H1 (cell line): ENCODE measurements around the gene FSIP1. TPM values are rescaled to one million over a fixed set of nuclear protein-coding genes. Genes with fewer than 3 reads are reported as not detected.

Source experiments
- CTCF ChIA-PET: fragments of 300-600 bp; sonication (Branson Sonifier 250); formaldehyde crosslinking; loops from one replicate; lab custom pipeline; 2021; ENCODE audit not compliant: partially characterized antibody; lab: Charles Lee
- POLR2A ChIA-PET: fragments of 300-600 bp; sonication (Branson Sonifier 250); formaldehyde crosslinking; loops from one replicate; lab custom pipeline; 2021; ENCODE audit warnings: inconsistent platforms; ENCODE audit not compliant: partially characterized antibody; lab: Charles Lee
- DNase-seq, 2 experiments: peaks; one replicate each; pipeline versions ENCODE4 v3.0.0 to v3.0.0-alpha.2; 2010 to 2022; ENCODE audit warnings: low spot score in 2 of 2, low read depth in 1 of 2, mixed read lengths in 1 of 2
- FAIRE-seq: peaks from 2 replicates; lab custom pipeline; 2011; peaks lifted over from hg19 to GRCh38; lab: Jason Lieb, UNC
- H2AFZ ChIP-seq: 2 replicates; pipeline ENCODE4 v1.8.1; 2012; ENCODE audit warnings: low read length, inconsistent platforms
- H2AK5ac ChIP-seq: 2 replicates; pipeline ENCODE4 v1.6.1; 2013; ENCODE audit warnings: low read depth, low read length
- H2BK120ac ChIP-seq: replicated peaks from 2 replicates; pipeline ENCODE3; 2013; ENCODE audit warnings: low read depth, low read length, inconsistent platforms
- H2BK12ac ChIP-seq: 2 replicates; pipeline ENCODE4 v1.6.1; 2013; ENCODE audit warnings: low read depth, low read length
- H2BK15ac ChIP-seq: 2 replicates; pipeline ENCODE4 v1.6.1; 2013; ENCODE audit warnings: low read length
- H2BK20ac ChIP-seq: 2 replicates; pipeline ENCODE4 v1.6.1; 2013; ENCODE audit warnings: low read length
- H2BK5ac ChIP-seq: 2 replicates; pipeline ENCODE4 v1.6.1; 2013; ENCODE audit warnings: low read depth, low read length
- H3K14ac ChIP-seq: 2 replicates; pipeline ENCODE4 v1.6.1; 2013; ENCODE audit warnings: inconsistent platforms; ENCODE audit not compliant: insufficient read length
- H3K18ac ChIP-seq: 2 replicates; pipeline ENCODE4 v1.6.1; 2013; ENCODE audit warnings: low read length; ENCODE audit errors: extremely low read depth
- H3K23ac ChIP-seq: 2 replicates; pipeline ENCODE4 v1.6.1; 2013; ENCODE audit warnings: inconsistent platforms; ENCODE audit not compliant: insufficient read length
- H3K23me2 ChIP-seq: 2 replicates; pipeline ENCODE4 v1.6.1; 2013; ENCODE audit warnings: low read depth, low read length
- H3K27ac ChIP-seq: 2 replicates; pipeline ENCODE4 v1.6.1; 2011; ENCODE audit warnings: low read depth, low read length, inconsistent platforms
- H3K27me3 ChIP-seq, 4 experiments: replicated peaks in 1 of 4; 1 replicate in 1 of 4; 2 replicates in 3 of 4; pipeline versions ENCODE4 v1.6.1 to v1.8.1; 2011 to 2013; ENCODE audit warnings: low read length in 3 of 4, mild to moderate bottlenecking in 3 of 4, inconsistent platforms in 2 of 4, mixed read lengths in 2 of 4, moderate library complexity in 1 of 4; ENCODE audit not compliant: control insufficient read depth in 3 of 4, insufficient read depth in 3 of 4; ENCODE audit errors: extremely low read depth in 1 of 4
- H3K36me3 ChIP-seq, 4 experiments: 2 replicates each; pipeline versions ENCODE4 v1.6.1 to v1.8.1; 2011 to 2013; ENCODE audit warnings: mild to moderate bottlenecking in 4 of 4, low read length in 3 of 4, moderate library complexity in 2 of 4, control low read depth in 1 of 4, inconsistent platforms in 1 of 4; ENCODE audit not compliant: insufficient read depth in 4 of 4, control insufficient read depth in 2 of 4
- H3K4ac ChIP-seq: replicated peaks from 2 replicates; pipeline ENCODE3; 2013; ENCODE audit warnings: low read length, low read depth, mixed read lengths, inconsistent platforms; ENCODE audit not compliant: insufficient read length
- H3K4me1 ChIP-seq, 4 experiments: replicated peaks in 1 of 4; 1 replicate in 1 of 4; 2 replicates in 3 of 4; pipeline versions ENCODE4 v1.6.1 to v1.8.1; 2011 to 2013; ENCODE audit warnings: low read length in 3 of 4, inconsistent platforms in 2 of 4, mixed read lengths in 1 of 4; ENCODE audit not compliant: insufficient read depth in 4 of 4, control insufficient read depth in 3 of 4
- H3K4me2 ChIP-seq, 2 experiments: 2 replicates each; pipeline versions ENCODE4 v1.6.1 to v1.8.1; 2011 to 2013; ENCODE audit warnings: low read depth in 2 of 2, low read length in 2 of 2, control low read depth in 1 of 2, inconsistent platforms in 1 of 2, mild to moderate bottlenecking in 1 of 2; ENCODE audit not compliant: insufficient read depth in 1 of 2
- H3K4me3 ChIP-seq, 4 experiments: fragments of 200-600, 300-600 bp in 1 of 4; sonication (generic), shearing (Covaris generic), sonication (Bioruptor Twin) in 1 of 4; 2 replicates each; pipeline versions ENCODE4 v1.5.1 to v1.8.1; 2011 to 2016; ENCODE audit warnings: low read length in 4 of 4, low read depth in 3 of 4, control low read depth in 2 of 4, inconsistent platforms in 2 of 4, mild to moderate bottlenecking in 2 of 4, mixed read lengths in 1 of 4, moderate library complexity in 1 of 4; ENCODE audit not compliant: insufficient read depth in 2 of 4; ENCODE audit errors: extremely low read depth in 1 of 4
- H3K56ac ChIP-seq: replicated peaks from 2 replicates; pipeline ENCODE3; 2013; ENCODE audit warnings: low read depth, mild to moderate bottlenecking, mixed read lengths, low read length, inconsistent platforms; ENCODE audit not compliant: insufficient read length
- H3K79me1 ChIP-seq: 2 replicates; pipeline ENCODE4 v1.6.1; 2013; ENCODE audit warnings: low read depth, low read length, control low read depth
- H3K79me2 ChIP-seq, 2 experiments: 2 replicates each; pipeline versions ENCODE4 v1.6.1 to v1.8.1; 2012 to 2013; ENCODE audit warnings: low read length in 2 of 2, mild to moderate bottlenecking in 2 of 2, inconsistent platforms in 1 of 2; ENCODE audit not compliant: insufficient read depth in 2 of 2, control insufficient read depth in 1 of 2
- H3K9ac ChIP-seq, 4 experiments: replicated peaks in 1 of 4; 1 replicate in 1 of 4; 2 replicates in 3 of 4; pipeline versions ENCODE4 v1.6.1 to v1.8.1; 2011 to 2013; ENCODE audit warnings: low read depth in 3 of 4, low read length in 3 of 4, control low read depth in 2 of 4, mild to moderate bottlenecking in 2 of 4, moderate library complexity in 2 of 4, inconsistent platforms in 1 of 4; ENCODE audit errors: extremely low read depth in 1 of 4
- H3K9me3 ChIP-seq, 2 experiments: 2 replicates each; pipeline versions ENCODE4 v1.6.1 to v1.8.1; 2012 to 2013; ENCODE audit warnings: mild to moderate bottlenecking in 2 of 2, moderate library complexity in 2 of 2, control low read depth in 1 of 2, inconsistent platforms in 1 of 2, low read depth in 1 of 2, low read length in 1 of 2, mixed read lengths in 1 of 2; ENCODE audit not compliant: insufficient read depth in 2 of 2
- H4K20me1 ChIP-seq, 2 experiments: replicated peaks in 1 of 2; 2 replicates each; pipeline versions ENCODE3 to v1.8.1; 2011 to 2013; ENCODE audit warnings: inconsistent platforms in 2 of 2, low read length in 2 of 2, mild to moderate bottlenecking in 1 of 2; ENCODE audit not compliant: insufficient read depth in 2 of 2, control insufficient read depth in 1 of 2
- H4K5ac ChIP-seq: 2 replicates; pipeline ENCODE4 v1.6.1; 2013; ENCODE audit warnings: low read length, low read depth, mixed read lengths, inconsistent platforms; ENCODE audit not compliant: insufficient read length
- H4K8ac ChIP-seq: 2 replicates; pipeline ENCODE4 v1.8.0; 2013; ENCODE audit warnings: mild to moderate bottlenecking, moderate library complexity, low read length, inconsistent platforms; ENCODE audit not compliant: insufficient read depth; ENCODE audit errors: extremely low read depth
- H4K91ac ChIP-seq: replicated peaks from 2 replicates; pipeline ENCODE3; 2013; ENCODE audit warnings: low read length, mixed read lengths, inconsistent platforms; ENCODE audit not compliant: insufficient read length
- ASH2L ChIP-seq: fragments of 200-600, 300-600 bp; sonication (generic); IDR thresholded peaks from one replicate; pipeline ENCODE4 v1.7.1; 2017; ENCODE audit warnings: low read length
- CEBPB ChIP-seq: IDR thresholded peaks from 2 replicates; pipeline ENCODE4 v1.6.1; 2012; ENCODE audit warnings: low read depth, low read length
- E2F6 ChIP-seq: IDR thresholded peaks from 2 replicates; pipeline ENCODE4 v1.6.1; 2012; ENCODE audit warnings: inconsistent platforms
- EGR1 ChIP-seq: IDR thresholded peaks from 2 replicates; pipeline ENCODE4 v1.6.1; 2011; ENCODE audit warnings: low read depth, low read length, borderline replicate concordance
- EZH2 ChIP-seq: fragments of 200-600 bp; sonication (generic); IDR thresholded peaks from 2 replicates; pipeline ENCODE4 v1.7.1; 2012; ENCODE audit warnings: low read depth, mild to moderate bottlenecking, moderate library complexity, low read length, inconsistent platforms; ENCODE audit not compliant: severe bottlenecking
- JUN ChIP-seq: IDR thresholded peaks from 2 replicates; pipeline ENCODE4 v1.6.1; 2011; ENCODE audit warnings: low read depth, mild to moderate bottlenecking, improper control_type of control experiment, low read length
- MAX ChIP-seq: IDR thresholded peaks from 2 replicates; pipeline ENCODE4 v1.6.1; 2012; ENCODE audit warnings: inconsistent platforms
- PHF8 ChIP-seq: fragments of 200-600 bp; sonication (generic); conservative IDR thresholded peaks from 2 replicates; pipeline ENCODE4 v1.7.1; 2012; ENCODE audit warnings: low read depth, mild to moderate bottlenecking, inconsistent platforms, low read length, moderate library complexity
- POLR2AphosphoS5 ChIP-seq: IDR thresholded peaks from 2 replicates; pipeline ENCODE4 v1.6.1; 2011; ENCODE audit warnings: low read depth, low read length
- RNF2 ChIP-seq: fragments of 200-900, 300-1000 bp; sonication (generic); IDR thresholded peaks from 2 replicates; pipeline ENCODE4 v1.7.1; 2016; ENCODE audit warnings: borderline replicate concordance, low read depth, mild to moderate bottlenecking, antibody characterized with exemption, low read length; ENCODE audit not compliant: poor library complexity, severe bottlenecking; ENCODE audit errors: missing control alignments
- SAP30 ChIP-seq: fragments of 300-600 bp; sonication (generic); IDR thresholded peaks from 2 replicates; pipeline ENCODE4 v1.7.1; 2012; ENCODE audit warnings: low read length, moderate library complexity, mild to moderate bottlenecking, inconsistent platforms; ENCODE audit not compliant: insufficient read depth, insufficient replicate concordance
- SP1 ChIP-seq: IDR thresholded peaks from 2 replicates; pipeline ENCODE4 v1.6.1; 2011; ENCODE audit warnings: low read depth, low read length
- TCF12 ChIP-seq: IDR thresholded peaks from 2 replicates; pipeline ENCODE4 v1.6.1; 2011; ENCODE audit warnings: low read depth, mild to moderate bottlenecking, low read length
- WGBS, 2 experiments: shearing (Covaris generic) in 1 of 2; methylation state at CpG; one replicate each; pipeline versions ENCODE4 v1.1.6 to v1.1.7; 2013 to 2015; ENCODE audit warnings: low lambda C conversion rate in 2 of 2, mixed read lengths in 2 of 2, inconsistent platforms in 1 of 2, low coverage in 1 of 2, missing lambda C conversion rate in 1 of 2; ENCODE audit not compliant: insufficient replicate concordance in 2 of 2, insufficient coverage in 1 of 2, insufficient read length in 1 of 2; ENCODE audit errors: extremely low coverage in 1 of 2, missing lambda C conversion rate in 1 of 2; 5-methylcytosine and 5-hydroxymethylcytosine counted together
- polyA plus RNA-seq, 7 experiments: library from polyadenylated mRNA; depleted of rRNA in 3 of 7; stranded (reverse) in 5 of 7; unstranded in 2 of 7; fragments of >200 nt in 5 of 7; fragments of 200-250 nt in 2 of 7; gene quantifications; 1 replicate in 5 of 7; 2 replicates in 1 of 7; 4 replicates in 1 of 7; pipeline versions ENCODE4 v1.2.1 to v1.2.3, GENCODE V29; 2011 to 2013; ENCODE audit warnings: missing spikeins in 2 of 7, mixed read lengths in 2 of 7
- total RNA-seq: library from RNA; stranded (reverse); fragmentation: NEBNext Ultra II Directional; extraction: Animal tissue kit (Norgen Biotek cat#: 25700); gene quantifications from 2 replicates; pipeline ENCODE4 v1.2.1, GENCODE V29; 2021

FSIP1 gene
- total and polyA plus RNA-seq, 2 of the 8 experiments (the other 6 are each of a cell fraction or from before 2014, with no cell fraction given): 0.18 to 1.3 TPM

GRCh38 chr15:39803016-39803415 lies 20.4 kb upstream of the FSIP1 start:
- no peak overlapping the region for H3K4me3 ChIP-seq
- H3K14ac ChIP-seq: no peak overlapping the region
- no peak overlapping the region for H3K4me2 ChIP-seq
- H2AK5ac ChIP-seq: no peak overlapping the region
- no peak overlapping the region for H2AFZ ChIP-seq
- no peaks in the 10 kb centered on the region for H3K23me2 ChIP-seq
- H2BK20ac ChIP-seq: no peak overlapping the region
- no peak overlapping the region for H3K23ac ChIP-seq
- no peak overlapping the region for H3K56ac ChIP-seq
- H3K4me1 ChIP-seq: peaks cover 0 to 7% (median 2%) of the 10 kb centered on the region in 4 experiments; a peak in 4 of 7 replicates
- H4K8ac ChIP-seq: no peak overlapping the region
- no peaks in the 10 kb centered on the region for H3K9me3 ChIP-seq
- no peak for DNase-seq
- H3K27me3 ChIP-seq: no peaks in the 10 kb centered on the region
- no peak overlapping the region for H3K4ac ChIP-seq
- peaks cover 4 to 46% (median 26%) of the 10 kb centered on the region in 4 experiments for H3K36me3 ChIP-seq
- peaks cover 0 to 56% of the 10 kb centered on the region in 2 experiments; a peak in 3 of 4 replicates for H3K79me2 ChIP-seq
- no peak overlapping the region for H4K5ac ChIP-seq
- POLR2A ChIA-PET: interaction anchor here (1.0 to 1.5 kb wide), 2 partner anchors 13 to 87 kb away, joined by 3 read pairs; no protein-coding TSS in a partner anchor
- no peak for FAIRE-seq
- peaks cover 2% of the 10 kb centered on the region; the same call in 1 of the 2 replicates for H3K79me1 ChIP-seq
- H4K91ac ChIP-seq: no peak overlapping the region
- CTCF ChIA-PET: interaction anchor here (0.7 to 2.8 kb wide), 13 partner anchors 20 to 202 kb away, joined by 3 to 13 read pairs (median 3); no protein-coding TSS in a partner anchor
- no peak overlapping the region for H3K27ac ChIP-seq
- peaks cover 3 to 8% of the 10 kb centered on the region in 2 experiments for H4K20me1 ChIP-seq
- H2BK15ac ChIP-seq: no peak overlapping the region
- H3K18ac ChIP-seq: no peak overlapping the region
- 97% methylated on average over 3 of the region's 4 CpGs; no CpG with 5 or more reads in 1 of the 2 experiments for WGBS, 2 experiments
- H2BK5ac ChIP-seq: no peak overlapping the region
- no peak overlapping the region for H3K9ac ChIP-seq
- H2BK12ac ChIP-seq: no peak overlapping the region
- H2BK120ac ChIP-seq: no peak overlapping the region
- TF ChIP-seq TCF12: no peak
- no peak for TF ChIP-seq SAP30
- TF ChIP-seq RNF2: no peak
- no peak for TF ChIP-seq MAX
- no peak for TF ChIP-seq POLR2AphosphoS5
- no peak for TF ChIP-seq CEBPB
- TF ChIP-seq ASH2L: no peak
- no peak for TF ChIP-seq EGR1
- TF ChIP-seq SP1: no peak
- TF ChIP-seq JUN: no peak
- TF ChIP-seq PHF8: no peak
- no peak for TF ChIP-seq EZH2
- no peak for TF ChIP-seq E2F6
